Activated naive CD4-positive, alpha-beta T cell treated with anti-CD3 and anti-CD28 coated beads for 36 hours (primary cell): ENCODE measurements around the gene SCRT2. TPM values are rescaled to one million over a fixed set of nuclear protein-coding genes. Genes with fewer than 3 reads are reported as not detected.
"Not testable (repeated sequence)": the region's sequence is repeated elsewhere in the genome, so short reads cannot be mapped to it uniquely, and the experiment has no call there.

ENCODE experiments used
- CTCF ChIA-PET: fragments of 350-600 bp; sonication (Branson Sonifier 250); formaldehyde crosslinking; loops from one replicate; lab custom pipeline; 2021; ENCODE audit warnings: antibody characterized with exemption; lab: Charles Lee
- DNase-seq: peaks from one replicate; pipeline ENCODE4 v3.0.0-alpha.2; 2020
- H3K27ac Mint-ChIP-seq: one replicate; pipeline ENCODE4 v1.8.0; 2021; ENCODE audit warnings: mild to moderate bottlenecking, mixed read lengths
- H3K27me3 Mint-ChIP-seq: one replicate; pipeline ENCODE4 v1.8.0; 2021; ENCODE audit warnings: low read depth, mixed read lengths
- H3K36me3 Mint-ChIP-seq: one replicate; pipeline ENCODE4 v1.8.0; 2021; ENCODE audit warnings: low read depth, mixed read lengths
- H3K4me1 Mint-ChIP-seq: one replicate; pipeline ENCODE4 v1.8.0; 2021; ENCODE audit warnings: low read depth, mixed read lengths
- H3K4me3 Mint-ChIP-seq: one replicate; pipeline ENCODE4 v1.8.0; 2021; ENCODE audit warnings: mild to moderate bottlenecking, moderate library complexity, mixed read lengths
- H3K9me3 Mint-ChIP-seq: one replicate; pipeline ENCODE4 v1.8.0; 2021; ENCODE audit warnings: mixed read lengths
- intact Hi-C: fragments of 100-400 bp; cut with micrococcal nuclease; formaldehyde crosslinking; loops from one replicate; pipeline ENCODE4 v1.15.1; 2023
- total RNA-seq, 2 experiments: library from RNA; stranded (reverse); gene quantifications; one replicate each; pipeline ENCODE4 v1.2.3, GENCODE V29; 2021

Gene SCRT2
- total RNA-seq, 2 experiments from 2014 or later: not detected

- intact Hi-C loops: no loop called here
- Mint-ChIP-seq H3K36me3 (no peaks in the 10 kb centered on the region), H3K27me3 (peaks cover 4% of the 10 kb centered on the region), H3K27ac (no peak overlapping the region), H3K4me1 (no peaks in the 10 kb centered on the region), H3K9me3 (no peaks in the 10 kb centered on the region), H3K4me3 (no peak overlapping the region)
- CTCF ChIA-PET: no interaction called here
- DNase-seq: no peak
Measured at GRCh38 chr20:697826-698225, 22.2 kb upstream of the SCRT2 start.

- Mint-ChIP-seq H3K27ac (no peak overlapping the region), H3K4me1 (no peaks in the 10 kb centered on the region), H3K4me3 (no peak overlapping the region), H3K9me3 (no peaks in the 10 kb centered on the region), H3K27me3 (peaks cover 9% of the 10 kb centered on the region), H3K36me3 (no peaks in the 10 kb centered on the region)
- no peak for DNase-seq
- CTCF ChIA-PET: no interaction called here
- intact Hi-C loops: no loop called here
Measured at GRCh38 chr20:695165-695866, 19.7 kb upstream of the SCRT2 start.

GRCh38 chr20:694496-694895 lies 18.9 kb upstream of the SCRT2 start:
- H3K9me3 Mint-ChIP-seq: no peaks in the 10 kb centered on the region
- DNase-seq: no peak
- peaks cover 13% of the 10 kb centered on the region for H3K27me3 Mint-ChIP-seq
- no peak overlapping the region for H3K27ac Mint-ChIP-seq
- no peaks in the 10 kb centered on the region for H3K36me3 Mint-ChIP-seq
- H3K4me1 Mint-ChIP-seq: no peaks in the 10 kb centered on the region
- no peak overlapping the region for H3K4me3 Mint-ChIP-seq
- CTCF ChIA-PET: no interaction called here
- intact Hi-C loops: no loop called here

GRCh38 chr20:693786-694185 lies 18.2 kb upstream of the SCRT2 start:
- H3K36me3 Mint-ChIP-seq, H3K27ac Mint-ChIP-seq, H3K9me3 Mint-ChIP-seq, DNase-seq, H3K4me1 Mint-ChIP-seq, CTCF ChIA-PET, intact Hi-C loops, H3K4me3 Mint-ChIP-seq: not testable (repeated sequence)
- peaks cover 16% of the 10 kb centered on the region for H3K27me3 Mint-ChIP-seq

GRCh38 chr20:692044-692443 lies 16.4 kb upstream of the SCRT2 start:
- intact Hi-C loops: no loop called here
- H3K27ac Mint-ChIP-seq: no peak overlapping the region
- no peaks in the 10 kb centered on the region for H3K36me3 Mint-ChIP-seq
- H3K27me3 Mint-ChIP-seq: peaks cover 20% of the 10 kb centered on the region
- H3K9me3 Mint-ChIP-seq: no peaks in the 10 kb centered on the region
- H3K4me3 Mint-ChIP-seq: no peak overlapping the region
- no peak for DNase-seq
- CTCF ChIA-PET: no interaction called here
- H3K4me1 Mint-ChIP-seq: no peaks in the 10 kb centered on the region

GRCh38 chr20:689947-690346 lies 14.3 kb upstream of the SCRT2 start:
- Mint-ChIP-seq H3K4me1 (no peaks in the 10 kb centered on the region), H3K9me3 (no peaks in the 10 kb centered on the region), H3K27me3 (peaks cover 20% of the 10 kb centered on the region), H3K4me3 (no peak overlapping the region), H3K36me3 (no peaks in the 10 kb centered on the region), H3K27ac (no peak overlapping the region)
- CTCF ChIA-PET: no interaction called here
- intact Hi-C loops: no loop called here
- no peak for DNase-seq

GRCh38 chr20:689348-689747 lies 13.7 kb upstream of the SCRT2 start:
- DNase-seq: no peak
- peaks cover 19% of the 10 kb centered on the region for H3K27me3 Mint-ChIP-seq
- H3K36me3 Mint-ChIP-seq: no peaks in the 10 kb centered on the region
- no peak overlapping the region for H3K4me3 Mint-ChIP-seq
- no peaks in the 10 kb centered on the region for H3K4me1 Mint-ChIP-seq
- H3K27ac Mint-ChIP-seq: no peak overlapping the region
- CTCF ChIA-PET: no interaction called here
- no peaks in the 10 kb centered on the region for H3K9me3 Mint-ChIP-seq
- intact Hi-C loops: no loop called here

GRCh38 chr20:688809-689212 lies 13.2 kb upstream of the SCRT2 start:
- H3K4me1 Mint-ChIP-seq: no peaks in the 10 kb centered on the region
- CTCF ChIA-PET: no interaction called here
- DNase-seq: no peak
- H3K27ac Mint-ChIP-seq: no peak overlapping the region
- no peaks in the 10 kb centered on the region for H3K36me3 Mint-ChIP-seq
- H3K9me3 Mint-ChIP-seq: no peaks in the 10 kb centered on the region
- no peak overlapping the region for H3K4me3 Mint-ChIP-seq
- H3K27me3 Mint-ChIP-seq: peaks cover 16% of the 10 kb centered on the region
- intact Hi-C loops: no loop called here

GRCh38 chr20:687468-688203 lies 12.0 kb upstream of the SCRT2 start:
- CTCF ChIA-PET: no interaction called here
- intact Hi-C loops: no loop called here
- H3K9me3 Mint-ChIP-seq: no peaks in the 10 kb centered on the region
- no peaks in the 10 kb centered on the region for H3K36me3 Mint-ChIP-seq
- no peak for DNase-seq
- no peaks in the 10 kb centered on the region for H3K4me1 Mint-ChIP-seq
- H3K27ac Mint-ChIP-seq: no peak overlapping the region
- no peak overlapping the region for H3K4me3 Mint-ChIP-seq
- H3K27me3 Mint-ChIP-seq: peaks cover 16% of the 10 kb centered on the region

GRCh38 chr20:684676-685319 lies 9.2 kb upstream of the SCRT2 start:
- CTCF ChIA-PET: interaction anchor here (0.6 to 1.0 kb wide), 2 partner anchors 18 to 1954 kb away, joined by 4 read pairs; no protein-coding TSS in a partner anchor
- intact Hi-C loops: no loop called here
- Mint-ChIP-seq H3K9me3 (no peaks in the 10 kb centered on the region), H3K4me1 (no peaks in the 10 kb centered on the region), H3K27me3 (peaks cover 12% of the 10 kb centered on the region), H3K4me3 (no peak overlapping the region), H3K36me3 (no peaks in the 10 kb centered on the region), H3K27ac (no peak overlapping the region)
- DNase-seq: no peak

GRCh38 chr20:682123-682522 lies 6.5 kb upstream of the SCRT2 start:
- Mint-ChIP-seq H3K27me3 (peaks cover 26% of the 10 kb centered on the region), H3K4me1 (no peaks in the 10 kb centered on the region), H3K4me3 (no peak overlapping the region), H3K27ac (no peak overlapping the region), H3K36me3 (no peaks in the 10 kb centered on the region), H3K9me3 (no peaks in the 10 kb centered on the region)
- CTCF ChIA-PET: interaction anchor here (0.7 kb wide), 1 partner anchor 37 kb away, joined by 3 read pairs; no protein-coding TSS in a partner anchor
- intact Hi-C loops: no loop called here
- DNase-seq: no peak

GRCh38 chr20:680638-681187 lies 5.1 kb upstream of the SCRT2 start:
- Mint-ChIP-seq H3K27ac (no peak overlapping the region), H3K9me3 (no peaks in the 10 kb centered on the region), H3K27me3 (peaks cover 35% of the 10 kb centered on the region), H3K4me3 (no peak overlapping the region), H3K4me1 (peaks cover 5% of the 10 kb centered on the region), H3K36me3 (no peaks in the 10 kb centered on the region)
- CTCF ChIA-PET: no interaction called here
- no peak for DNase-seq
- intact Hi-C loops: no loop called here
